ENCODE results near the gene DNAH11. TPM values are rescaled to one million over a fixed set of nuclear protein-coding genes. Genes with fewer than 3 reads are reported as not detected.
A peak's percentile ranks its signal among the peaks of the same experiment; 100 is the strongest.

DNAH11 gene
- total RNA-seq, 1 experiment from 2014 or later: 0.54 TPM

DNA sequence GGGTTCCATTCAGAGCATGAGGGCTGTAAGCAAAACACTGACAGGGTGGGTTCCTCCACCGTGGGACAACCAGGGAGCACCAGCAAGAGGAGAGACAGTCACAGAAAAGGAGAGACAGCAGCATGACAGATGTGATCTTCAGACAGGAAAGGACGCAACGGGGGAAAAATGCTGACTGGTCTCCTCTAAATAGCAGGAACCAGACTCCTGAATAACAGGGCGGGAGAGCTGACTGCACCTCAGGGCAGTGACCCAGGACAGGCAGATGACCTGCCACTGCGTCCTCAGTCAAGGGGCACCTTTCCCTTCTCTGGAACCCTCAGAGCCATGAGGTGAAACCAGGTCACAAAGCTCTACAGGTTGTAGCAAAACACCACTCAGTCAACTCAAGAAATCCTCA, 365.9 kb downstream of the DNAH11 start:
- TF ChIP-seq, protein P1, sequence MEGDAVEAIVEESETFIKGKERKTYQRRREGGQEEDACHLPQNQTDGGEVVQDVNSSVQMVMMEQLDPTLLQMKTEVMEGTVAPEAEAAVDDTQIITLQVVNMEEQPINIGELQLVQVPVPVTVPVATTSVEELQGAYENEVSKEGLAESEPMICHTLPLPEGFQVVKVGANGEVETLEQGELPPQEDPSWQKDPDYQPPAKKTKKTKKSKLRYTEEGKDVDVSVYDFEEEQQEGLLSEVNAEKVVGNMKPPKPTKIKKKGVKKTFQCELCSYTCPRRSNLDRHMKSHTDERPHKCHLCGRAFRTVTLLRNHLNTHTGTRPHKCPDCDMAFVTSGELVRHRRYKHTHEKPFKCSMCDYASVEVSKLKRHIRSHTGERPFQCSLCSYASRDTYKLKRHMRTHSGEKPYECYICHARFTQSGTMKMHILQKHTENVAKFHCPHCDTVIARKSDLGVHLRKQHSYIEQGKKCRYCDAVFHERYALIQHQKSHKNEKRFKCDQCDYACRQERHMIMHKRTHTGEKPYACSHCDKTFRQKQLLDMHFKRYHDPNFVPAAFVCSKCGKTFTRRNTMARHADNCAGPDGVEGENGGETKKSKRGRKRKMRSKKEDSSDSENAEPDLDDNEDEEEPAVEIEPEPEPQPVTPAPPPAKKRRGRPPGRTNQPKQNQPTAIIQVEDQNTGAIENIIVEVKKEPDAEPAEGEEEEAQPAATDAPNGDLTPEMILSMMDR (conservative IDR thresholded peaks at IDR 0.05; ENCODE audit: low read depth, low read length): no peak
- TF ChIP-seq EZH2 (IDR thresholded peaks at IDR 0.05; ENCODE audit: borderline replicate concordance, low read depth, low read length, poor library complexity, severe bottlenecking): no peak
- intact Hi-C loops (cut with micrococcal nuclease; ENCODE audit: unreplicated experiment): no loop called here
- Histone ChIP-seq H3K4me1 (ENCODE audit: insufficient read depth, low read length, poor library complexity, severe bottlenecking) (peaks cover 27% of the 10 kb centered on the region), H3K36me3 (ENCODE audit: insufficient read depth, low read length, poor library complexity, severe bottlenecking) (peaks cover 47% of the 10 kb centered on the region), H3K9me3 (ENCODE audit: low read depth, low read length, poor library complexity, severe bottlenecking) (no peaks in the 10 kb centered on the region), H3K4me3 (ENCODE audit: low read depth, low read length, poor library complexity, severe bottlenecking) (no peak overlapping the region), H3K27me3 (replicated peaks; ENCODE audit: insufficient read depth, low read depth, low read length, poor library complexity) (peaks cover 13% of the 10 kb centered on the region), H3K27ac (ENCODE audit: low read depth, low read length, poor library complexity, severe bottlenecking) (no peak overlapping the region)
- ChIA-PET CTCF (no interaction called here), POLR2A (ENCODE audit: low non-redundant PET) (no interaction called here)
- no TSS peak for BruUV-seq (replicated peaks)
- DNase-seq (ENCODE audit: low spot score): no peak

DNA sequence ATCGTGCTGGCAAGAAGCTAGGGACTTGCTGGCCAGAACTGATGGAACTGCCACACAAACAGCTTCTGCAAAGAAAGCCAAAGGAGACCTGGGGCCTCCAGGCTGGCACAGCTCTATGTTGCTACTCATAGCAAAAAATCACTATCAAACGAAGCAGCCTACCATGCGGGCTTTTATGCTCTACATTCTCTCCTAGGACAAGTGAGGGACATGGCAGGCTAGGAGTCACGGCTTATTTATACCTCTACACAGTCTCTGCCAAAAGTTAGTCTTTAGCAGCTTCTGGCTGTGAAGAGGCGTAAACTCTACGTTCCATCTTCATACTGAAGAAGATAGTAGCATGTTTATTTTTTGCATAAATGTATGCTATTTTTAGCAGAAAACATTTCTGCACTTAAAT, 367.4 kb downstream of the DNAH11 start:
- ChIA-PET POLR2A (ENCODE audit: low non-redundant PET) (no interaction called here), CTCF (no interaction called here)
- Histone ChIP-seq H3K4me1 (ENCODE audit: insufficient read depth, low read length, poor library complexity, severe bottlenecking) (peaks cover 29% of the 10 kb centered on the region), H3K4me3 (ENCODE audit: low read depth, low read length, poor library complexity, severe bottlenecking) (no peak overlapping the region), H3K9me3 (ENCODE audit: low read depth, low read length, poor library complexity, severe bottlenecking) (no peaks in the 10 kb centered on the region), H3K36me3 (ENCODE audit: insufficient read depth, low read length, poor library complexity, severe bottlenecking) (peaks cover 32% of the 10 kb centered on the region), H3K27ac (ENCODE audit: low read depth, low read length, poor library complexity, severe bottlenecking) (no peak overlapping the region), H3K27me3 (replicated peaks; ENCODE audit: insufficient read depth, low read depth, low read length, poor library complexity) (peaks cover 13% of the 10 kb centered on the region)
- TF ChIP-seq, protein P1 (conservative IDR thresholded peaks at IDR 0.05; ENCODE audit: low read depth, low read length): no peak
- TF ChIP-seq EZH2 (IDR thresholded peaks at IDR 0.05; ENCODE audit: borderline replicate concordance, low read depth, low read length, poor library complexity, severe bottlenecking): no peak
- DNase-seq (ENCODE audit: low spot score): no peak
- no TSS peak for BruUV-seq (replicated peaks)
- intact Hi-C loops (cut with micrococcal nuclease; ENCODE audit: unreplicated experiment): loop anchor here (5.0 kb wide), 2 partner anchors 43 to 138 kb away; no protein-coding TSS in a partner anchor

DNA sequence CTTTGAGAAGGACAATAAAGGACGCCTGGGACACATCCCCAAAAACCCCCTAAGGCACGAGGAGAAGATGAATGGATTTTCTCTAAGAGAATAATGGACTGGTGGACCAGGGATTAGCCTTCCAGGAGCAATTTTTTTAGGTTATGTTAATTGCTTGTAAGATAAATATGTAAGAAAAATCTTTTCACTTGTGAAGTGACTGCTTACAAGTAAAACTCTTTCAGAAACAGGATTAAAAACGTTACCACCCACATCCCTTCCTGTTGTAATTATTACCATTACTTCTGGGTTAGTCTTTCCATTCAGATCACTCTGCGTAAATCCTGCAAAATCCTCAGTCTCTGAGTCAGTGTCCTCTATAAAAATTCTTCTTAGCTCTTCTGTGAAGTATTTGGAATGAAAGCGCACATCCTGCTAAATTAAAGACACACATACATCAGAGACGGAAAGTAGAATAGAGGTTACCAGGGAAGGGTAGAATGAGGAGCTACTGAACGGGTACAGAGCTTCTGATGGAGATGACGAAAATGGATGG, 368.6 kb downstream of the DNAH11 start:
- ChIA-PET CTCF (interaction anchor here (0.7 to 1.1 kb wide), 2 partner anchors 111 to 144 kb away, joined by 3 to 5 read pairs; no protein-coding TSS in a partner anchor), POLR2A (ENCODE audit: low non-redundant PET) (interaction anchor here (0.6 kb wide), 1 partner anchor 43 kb away, joined by 3 read pairs; no protein-coding TSS in a partner anchor)
- Histone ChIP-seq H3K27ac (ENCODE audit: low read depth, low read length, poor library complexity, severe bottlenecking) (peak overlapping the region; percentile 59), H3K4me1 (ENCODE audit: insufficient read depth, low read length, poor library complexity, severe bottlenecking) (peaks cover 29% of the 10 kb centered on the region), H3K36me3 (ENCODE audit: insufficient read depth, low read length, poor library complexity, severe bottlenecking) (peaks cover 21% of the 10 kb centered on the region), H3K27me3 (replicated peaks; ENCODE audit: insufficient read depth, low read depth, low read length, poor library complexity) (peaks cover 13% of the 10 kb centered on the region), H3K4me3 (ENCODE audit: low read depth, low read length, poor library complexity, severe bottlenecking) (no peak overlapping the region), H3K9me3 (ENCODE audit: low read depth, low read length, poor library complexity, severe bottlenecking) (no peaks in the 10 kb centered on the region)
- TF ChIP-seq, protein P1 (conservative IDR thresholded peaks at IDR 0.05; ENCODE audit: low read depth, low read length): no peak
- TF ChIP-seq EZH2 (IDR thresholded peaks at IDR 0.05; ENCODE audit: borderline replicate concordance, low read depth, low read length, poor library complexity, severe bottlenecking): no peak
- peak; percentile 97 for DNase-seq (ENCODE audit: low spot score)
- no TSS peak for BruUV-seq (replicated peaks)
- intact Hi-C loops (cut with micrococcal nuclease; ENCODE audit: unreplicated experiment): loop anchor here (5.0 kb wide), 2 partner anchors 44 to 139 kb away; no protein-coding TSS in a partner anchor
